HuH-7.5 (cell line): Measurements from ENCODE around the gene WDTC1.

Experiments
- DNase-seq: peaks from one replicate; pipeline ENCODE4 v3.0.0; 2011; ENCODE audit warnings: low spot score

The WDTC1 gene

GRCh38 chr1:27301582-27302199, 67.3 kb downstream of the WDTC1 start:
- DNase-seq: no peak

GRCh38 chr1:27302612-27303011, 68.2 kb downstream of the WDTC1 start:
- DNase-seq: no peak

- DNase-seq: no peak
Observed at GRCh38 chr1:27303509-27303908, 69.1 kb downstream of the WDTC1 start.

- no peak for DNase-seq
Observed at GRCh38 chr1:27306071-27306470, 71.6 kb downstream of the WDTC1 start.

GRCh38 chr1:27306892-27307761, 72.7 kb downstream of the WDTC1 start:
- no peak for DNase-seq

- no peak for DNase-seq
Observed at GRCh38 chr1:27307874-27308598, 73.6 kb downstream of the WDTC1 start.

- no peak for DNase-seq
Observed at GRCh38 chr1:27314169-27314568, 79.7 kb downstream of the WDTC1 start.

GRCh38 chr1:27314737-27315136, 80.3 kb downstream of the WDTC1 start:
- no peak for DNase-seq

GRCh38 chr1:27316860-27317259, 82.4 kb downstream of the WDTC1 start:
- no peak for DNase-seq

- no peak for DNase-seq
Observed at GRCh38 chr1:27318136-27318535, 83.7 kb downstream of the WDTC1 start.

GRCh38 chr1:27318596-27318995, 84.2 kb downstream of the WDTC1 start:
- no peak for DNase-seq

GRCh38 chr1:27321813-27322568, 87.6 kb downstream of the WDTC1 start, which contains the start of gene TMEM222:
Gene TMEM222 (plus strand): TSS chr1:27322163. CDS start chr1:27322198, 35 bp downstream.
- peak; percentile 93 for DNase-seq

- no peak for DNase-seq
Observed at GRCh38 chr1:27322569-27323240, 88.3 kb downstream of the WDTC1 start.

GRCh38 chr1:27325286-27325685, 90.9 kb downstream of the WDTC1 start:
- DNase-seq: no peak

GRCh38 chr1:27327964-27328363, 93.5 kb downstream of the WDTC1 start:
- no peak for DNase-seq

GRCh38 chr1:27330786-27331185, 96.4 kb downstream of the WDTC1 start:
- DNase-seq: no peak

- no peak for DNase-seq
Observed at GRCh38 chr1:27331426-27331825, 97.0 kb downstream of the WDTC1 start.

GRCh38 chr1:27331922-27332321, 97.5 kb downstream of the WDTC1 start:
- no peak for DNase-seq

GRCh38 chr1:27332536-27333281, 98.3 kb downstream of the WDTC1 start:
- peak; percentile 82 for DNase-seq

- no peak for DNase-seq
Observed at GRCh38 chr1:27333717-27334279, 99.4 kb downstream of the WDTC1 start.
